Measurements from ENCODE around the gene COQ10A.
"Not testable (repeated sequence)": the region's sequence is repeated elsewhere in the genome, so short reads cannot be mapped to it uniquely, and the experiment has no call there.

The COQ10A gene

DNA sequence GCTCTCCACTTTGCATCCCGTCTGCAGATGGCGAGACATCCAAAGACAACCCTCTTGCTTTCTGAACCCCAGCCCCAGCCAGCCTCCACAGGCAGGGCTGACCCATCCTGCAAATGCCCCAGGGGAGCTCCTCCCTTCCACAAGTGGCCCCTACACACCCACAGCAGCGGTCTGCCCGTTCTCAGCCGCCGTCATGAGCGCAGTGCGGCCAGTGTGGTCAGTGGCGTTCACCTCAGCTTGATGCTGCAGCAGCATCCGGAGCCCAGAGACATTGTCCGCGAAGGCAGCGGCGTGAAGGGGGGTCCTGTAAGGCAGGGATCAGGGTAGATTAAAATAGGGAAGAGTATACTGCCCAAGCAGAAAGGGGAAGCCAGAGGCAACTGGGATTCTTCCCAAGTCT, 22.2 kb upstream of the COQ10A start:
- no peak for DNase-seq

DNA sequence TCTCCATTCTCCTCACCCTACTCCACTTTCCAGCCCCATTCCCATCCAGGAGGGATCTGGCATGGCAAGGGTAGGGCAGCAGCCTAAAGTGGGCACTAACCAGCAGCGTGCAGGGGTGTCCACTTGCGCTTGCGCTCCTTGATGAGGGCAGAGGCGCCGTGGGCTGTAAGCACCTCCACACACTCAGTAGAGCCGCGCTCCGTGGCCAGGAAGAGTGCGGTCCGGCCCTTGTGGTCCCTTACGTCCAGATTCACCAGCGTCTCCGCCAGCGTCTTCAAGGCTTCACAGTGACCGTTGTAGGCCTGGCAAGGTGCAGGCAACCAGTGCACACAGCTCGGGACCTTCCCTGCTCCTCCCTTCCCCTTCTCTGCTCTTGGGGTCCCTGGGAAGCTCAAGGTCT, 18.8 kb upstream of the COQ10A start:
- DNase-seq = no peak

DNA sequence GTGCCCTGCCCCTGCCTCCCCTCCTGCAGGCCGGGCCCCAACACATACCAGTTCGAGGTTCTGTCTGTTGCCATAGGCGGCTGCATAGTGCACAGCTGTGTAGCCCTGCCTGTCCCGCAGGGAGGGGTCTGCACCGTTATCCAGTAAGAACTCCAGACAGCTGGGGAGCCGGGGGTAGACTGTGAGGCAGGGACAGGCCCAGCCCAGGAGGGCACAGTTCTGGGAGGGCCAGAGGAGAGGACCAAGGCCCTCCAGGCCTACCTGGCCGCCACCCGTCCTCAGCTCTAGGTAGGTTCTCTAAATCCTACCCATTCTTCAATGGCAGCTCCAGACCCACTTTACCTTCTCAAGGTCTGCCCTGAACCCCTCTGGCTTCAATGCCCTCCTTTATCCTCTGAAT, 18.0 kb upstream of the COQ10A start:
- DNase-seq = no peak

DNA sequence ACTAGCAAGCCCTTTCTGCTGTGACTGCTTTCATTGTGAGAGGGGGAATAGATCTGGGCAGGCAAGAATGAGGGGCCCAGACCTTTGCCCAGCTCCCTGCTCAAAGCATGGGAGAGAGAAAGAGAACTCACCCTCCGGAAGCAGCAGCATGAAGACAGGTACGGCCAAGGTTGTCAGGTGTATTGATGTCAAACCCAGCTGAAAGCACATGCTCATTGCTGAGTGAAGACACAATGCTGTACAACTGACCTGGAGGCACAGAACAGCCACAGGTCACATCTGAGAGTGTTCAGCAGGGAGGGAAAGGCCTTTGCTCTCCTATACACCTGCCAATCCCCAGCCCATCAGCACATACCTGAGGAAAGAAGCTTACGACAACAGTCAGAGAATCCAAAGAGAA, 14.1 kb upstream of the COQ10A start:
- no peak for DNase-seq

DNA sequence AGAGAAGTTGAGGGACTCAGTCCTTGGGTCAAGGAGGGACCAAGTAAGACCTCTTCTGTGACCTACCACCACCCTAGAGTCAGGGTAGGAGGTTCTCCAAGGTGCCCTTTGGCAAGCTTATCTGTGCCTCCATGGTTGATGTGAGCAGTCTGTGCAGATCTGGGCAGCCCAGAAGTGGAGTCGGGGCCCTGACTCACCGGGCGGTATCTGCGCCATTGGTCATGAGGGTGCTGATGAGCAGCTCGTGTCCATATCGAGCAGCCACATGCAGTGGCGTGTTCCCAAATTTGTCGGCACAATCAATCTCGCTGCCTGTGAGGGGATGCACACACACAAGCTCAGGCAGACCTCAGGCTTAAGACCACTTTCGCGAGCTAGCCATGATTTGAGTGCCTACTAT, 13.7 kb upstream of the COQ10A start:
- no peak for DNase-seq

DNA sequence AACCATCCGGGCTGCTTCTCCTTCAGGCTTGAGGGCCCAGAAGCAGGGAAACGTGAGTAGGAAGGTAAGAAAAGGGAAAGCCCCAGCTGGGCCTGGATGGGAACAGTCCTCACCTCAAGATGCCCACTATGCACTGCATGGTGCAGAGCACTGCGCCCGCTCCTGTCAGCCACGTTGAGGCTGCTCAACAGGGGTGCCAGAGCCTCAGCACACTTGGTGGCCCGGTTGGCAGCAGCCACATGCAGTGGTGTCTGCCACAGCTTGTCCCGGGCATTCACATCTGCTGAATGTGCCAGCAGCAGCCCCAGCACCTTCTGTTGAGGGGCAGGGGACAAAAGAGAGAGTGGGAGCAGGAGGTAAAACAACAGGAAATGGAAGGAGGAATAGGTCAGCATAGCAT, 11.1 kb upstream of the COQ10A start:
- no peak for DNase-seq

DNA sequence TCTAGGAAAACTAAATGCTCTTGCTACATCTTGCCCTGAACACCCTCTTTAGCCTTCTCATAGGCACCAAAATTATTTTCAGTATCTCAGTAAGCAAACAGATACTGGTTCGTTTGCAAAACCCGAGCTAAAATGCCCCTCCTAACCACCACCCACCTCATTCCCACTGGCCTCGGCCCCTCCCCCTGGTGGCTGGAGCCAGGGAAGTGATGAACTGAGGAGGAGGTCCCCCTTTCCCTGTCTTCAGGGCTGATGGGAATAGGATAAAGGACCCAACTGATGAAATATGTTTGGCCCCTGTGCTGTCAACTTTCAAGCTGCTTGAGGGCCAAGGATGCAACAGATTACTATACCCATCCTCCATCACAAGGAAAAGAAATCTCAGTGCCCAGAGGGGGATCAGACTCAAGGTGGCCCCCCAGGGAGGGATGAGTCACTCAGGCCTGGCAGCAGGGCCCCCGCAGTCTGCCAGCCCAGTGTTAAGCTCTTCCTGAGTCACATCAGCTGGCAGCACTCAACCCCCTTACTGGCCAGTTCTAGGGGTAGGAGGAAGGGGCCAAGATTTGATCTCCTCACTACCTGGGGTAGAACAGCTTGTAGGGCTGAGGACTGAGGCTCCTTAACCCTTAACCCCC, 10.3 kb upstream of the COQ10A start:
- DNase-seq = no peak

DNA sequence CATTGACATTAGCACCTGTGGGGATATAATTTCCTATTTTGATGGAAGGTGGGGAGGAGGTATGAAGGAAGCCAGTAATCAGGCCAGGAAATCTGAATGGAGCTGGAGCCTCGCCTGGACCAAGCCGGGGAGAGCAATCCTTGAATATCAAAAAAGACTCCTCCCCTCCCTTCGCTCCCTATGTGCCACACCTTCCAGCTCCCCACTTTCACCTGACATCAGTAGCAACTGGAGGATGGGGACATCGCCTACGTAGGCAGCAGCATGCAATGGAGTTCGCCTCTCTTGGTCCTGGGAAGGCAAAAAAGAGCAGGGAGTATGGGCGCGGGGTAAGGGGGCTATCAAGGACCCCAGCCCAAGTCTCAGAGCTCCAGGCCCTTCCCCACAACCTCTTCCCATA, 9.7 kb upstream of the COQ10A start:
- no peak for DNase-seq

DNA sequence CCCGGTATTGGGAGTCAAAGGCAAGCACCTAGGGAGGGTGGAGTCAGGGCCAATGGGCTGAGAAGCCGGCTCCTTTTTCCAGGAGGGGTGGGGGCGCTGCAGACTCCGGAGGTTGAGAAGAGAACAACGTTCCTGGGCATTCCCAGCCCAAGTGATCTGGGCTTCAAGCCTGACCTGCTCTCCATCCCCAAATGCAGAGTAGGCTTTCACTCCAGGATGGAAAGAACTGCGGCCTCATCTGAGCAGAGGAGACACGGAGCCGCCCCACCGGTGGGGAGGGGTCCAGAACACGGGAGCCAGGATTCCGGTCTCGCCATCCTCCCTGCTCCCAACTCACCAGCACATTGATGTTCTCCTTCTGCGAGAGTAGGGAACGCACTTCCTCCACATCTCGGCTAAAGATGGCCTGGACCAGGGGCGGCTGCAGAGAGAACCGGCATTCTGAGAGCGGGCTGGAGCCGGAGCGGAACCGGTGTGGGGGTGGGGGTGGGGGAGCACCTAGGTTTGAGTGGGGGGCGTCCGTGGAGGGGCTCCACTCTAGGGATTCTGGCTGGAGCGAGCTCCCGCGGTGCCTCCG, 9.2 kb upstream of the COQ10A start:
- DNase-seq = peak; percentile 54

DNA sequence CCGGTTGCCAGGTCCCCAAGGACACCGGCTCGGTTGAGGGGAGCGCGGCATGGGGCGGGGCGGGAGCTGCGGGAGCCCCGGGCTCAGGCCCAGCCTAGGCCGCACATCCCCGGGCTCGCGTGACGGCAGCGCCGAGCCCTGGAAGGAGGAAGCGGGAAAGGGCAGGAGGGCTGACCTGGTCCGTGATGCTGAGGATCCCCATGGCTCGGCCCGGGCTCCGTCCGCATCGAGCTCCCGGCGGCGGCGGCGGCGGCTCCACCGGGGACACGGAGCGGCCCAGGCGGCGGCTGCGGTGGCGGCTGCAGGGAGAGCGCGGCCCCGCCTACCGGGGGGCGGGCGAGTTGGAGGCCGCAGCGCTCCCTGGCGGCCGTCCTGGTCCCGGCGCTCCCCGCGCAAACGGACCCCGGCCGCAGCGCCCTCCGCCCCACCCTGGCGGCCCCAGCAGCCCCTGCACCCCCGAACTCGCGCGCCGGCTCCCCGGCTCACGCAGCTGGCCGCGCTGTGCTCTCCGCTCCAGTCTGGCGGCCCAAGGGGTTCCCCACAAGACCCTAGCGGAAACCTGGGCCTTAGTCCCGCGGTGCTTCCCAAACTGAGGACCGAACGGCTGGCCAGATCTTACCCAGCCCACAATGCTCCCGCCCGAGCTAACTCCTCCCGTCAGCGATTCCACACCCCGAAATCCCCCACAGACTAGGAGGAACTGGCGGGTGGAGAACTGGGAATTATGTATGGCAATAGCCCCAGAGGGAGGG, 8.5 kb upstream of the COQ10A start, which contains the start of gene ANKRD52:
ANKRD52 (minus strand) TSS at position 317 of the 752 bp plus-strand sequence; CDS start at position 202, 115 bp downstream.
- peak; percentile 87 for DNase-seq

DNA sequence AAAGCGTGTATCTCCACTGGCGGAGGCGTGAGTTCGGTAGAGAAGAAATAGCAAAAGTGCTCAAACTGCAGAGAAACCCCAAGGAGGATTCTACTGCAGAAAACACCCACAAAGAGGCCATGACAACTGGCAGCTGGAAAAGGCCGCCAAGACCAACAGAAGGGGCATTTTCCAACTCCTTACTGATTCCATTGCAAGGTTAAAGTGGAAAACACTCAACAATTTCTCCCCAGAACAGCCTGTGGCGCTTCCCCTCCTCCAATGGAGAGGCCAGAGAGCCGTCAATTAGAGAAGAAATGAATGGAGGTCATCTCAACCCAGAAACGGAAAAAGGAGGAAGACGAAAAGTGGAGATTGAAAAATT, 7.9 kb upstream of the COQ10A start:
- DNase-seq = no peak

DNA sequence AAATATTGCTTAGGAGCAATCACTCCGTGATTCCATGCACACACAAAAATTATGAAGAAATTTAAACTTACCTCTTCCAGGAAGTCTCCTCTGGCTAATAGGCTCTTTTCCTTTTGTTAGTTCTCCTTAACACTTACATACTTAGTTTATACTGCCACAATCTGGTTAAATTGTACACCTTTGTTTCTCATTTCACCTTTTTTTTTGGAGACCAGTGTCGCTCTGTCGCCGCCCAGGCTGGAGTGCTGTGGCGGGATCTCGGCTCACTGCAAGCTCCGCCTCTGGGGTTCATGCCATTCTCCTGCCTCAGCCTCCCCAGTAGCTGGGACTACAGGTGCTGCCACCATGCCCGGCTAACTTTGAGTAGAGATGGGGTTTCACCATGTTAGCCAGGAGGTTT, 6.4 kb upstream of the COQ10A start:
- no peak for DNase-seq

DNA sequence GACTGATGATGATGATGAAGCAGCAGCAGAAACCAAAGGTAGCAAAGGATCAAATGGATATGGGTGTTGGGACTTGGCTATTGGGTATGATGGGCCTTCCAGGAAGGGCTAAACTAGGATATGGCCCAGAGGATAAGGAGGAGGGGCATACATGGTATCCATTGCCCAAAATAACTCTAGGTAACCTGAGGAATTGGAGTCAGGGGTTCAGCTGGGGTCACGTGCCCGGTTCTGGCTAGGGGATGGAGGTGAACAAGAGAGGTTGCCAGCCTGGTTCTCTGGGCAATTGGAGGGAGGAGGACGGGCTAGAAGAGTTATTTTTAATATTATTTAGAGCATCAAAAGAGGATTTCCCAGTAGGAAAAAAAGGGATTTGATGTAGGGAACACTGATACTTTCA, 5.8 kb upstream of the COQ10A start:
- no peak for DNase-seq

DNA sequence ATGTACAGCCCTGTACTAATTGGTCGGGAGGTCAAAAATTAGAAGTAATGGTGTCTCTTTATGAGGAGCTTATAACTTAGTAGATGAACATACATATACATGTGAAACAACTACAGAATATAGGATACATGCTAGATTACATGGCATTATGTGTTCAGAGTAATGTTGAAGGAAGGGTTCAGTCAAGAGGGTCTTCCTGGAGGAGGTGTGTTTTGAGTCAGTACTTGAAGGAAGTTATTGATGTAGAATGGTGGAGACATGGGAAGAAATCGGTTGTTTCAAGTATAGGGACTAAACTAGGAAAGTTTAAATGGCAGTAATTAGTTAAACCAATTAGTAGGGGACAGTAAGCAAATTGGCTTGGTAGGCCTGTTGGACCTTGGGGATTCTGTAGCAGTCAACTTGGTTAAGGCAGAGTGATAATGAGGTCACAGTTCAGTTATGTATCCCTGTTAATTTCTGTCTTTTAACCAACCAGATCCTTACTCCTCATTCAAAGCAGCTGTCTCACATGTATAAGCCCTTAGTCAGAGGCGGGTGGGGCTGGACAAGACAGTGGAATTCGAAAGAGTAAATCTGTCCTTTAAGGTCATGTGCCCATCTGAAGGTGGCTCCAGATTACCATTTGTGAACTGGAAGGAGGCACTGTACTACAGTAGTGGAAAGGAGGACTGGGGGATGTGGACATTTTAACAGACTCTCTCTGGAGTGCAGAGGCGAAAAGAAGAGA, 5.1 kb upstream of the COQ10A start:
- no peak for DNase-seq

DNA sequence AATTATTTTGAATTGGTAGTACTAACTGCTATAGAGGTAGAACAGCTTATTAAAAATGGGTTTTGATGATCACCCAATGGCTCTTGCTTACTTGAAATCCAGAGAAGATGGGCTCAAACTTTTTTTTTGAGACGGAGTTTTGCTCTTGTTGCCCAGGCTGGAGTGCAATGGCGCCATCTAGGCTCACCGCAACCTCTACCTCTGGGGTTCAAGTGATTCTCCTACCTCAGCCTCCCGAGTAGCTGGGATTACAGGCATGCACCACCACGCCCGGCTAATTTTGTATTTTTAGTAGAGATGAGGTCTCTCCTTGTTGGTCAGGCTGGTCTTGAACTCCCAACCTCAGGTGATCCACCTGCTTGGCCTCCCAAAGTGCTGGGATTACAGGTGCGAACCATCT, 3.8 kb upstream of the COQ10A start:
- peak; percentile 18 for DNase-seq

DNA sequence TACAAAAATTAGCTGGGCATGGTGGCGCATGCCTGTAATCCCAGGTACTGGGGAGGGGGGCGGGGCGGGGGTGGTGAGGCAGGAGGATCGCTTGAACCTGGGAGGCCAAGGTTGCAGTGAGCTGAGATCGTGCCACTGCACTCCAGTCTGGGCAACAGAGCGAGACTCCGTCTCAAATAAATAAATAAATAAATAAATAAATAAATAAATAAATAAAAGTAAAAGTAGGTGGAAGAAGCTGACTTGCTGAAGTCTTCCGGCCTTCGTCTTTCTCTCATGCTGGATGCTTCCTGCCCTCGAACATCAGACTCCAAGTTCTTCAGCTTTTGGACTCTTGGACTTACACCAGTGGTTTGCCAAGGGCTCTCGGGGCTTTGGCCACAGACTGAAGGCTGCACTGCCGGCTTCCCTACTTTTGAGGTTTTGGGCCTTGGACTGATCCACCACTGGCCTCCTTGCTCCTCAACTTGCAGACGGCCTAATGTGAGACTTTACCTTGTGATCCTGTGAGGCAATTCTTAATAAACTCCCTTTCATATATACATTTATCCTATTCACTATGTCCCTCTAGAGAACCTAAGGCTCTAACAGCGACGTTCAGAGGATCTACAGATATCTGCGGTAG, 562 bp upstream of the COQ10A start:
- not testable (repeated sequence) for DNase-seq

DNA sequence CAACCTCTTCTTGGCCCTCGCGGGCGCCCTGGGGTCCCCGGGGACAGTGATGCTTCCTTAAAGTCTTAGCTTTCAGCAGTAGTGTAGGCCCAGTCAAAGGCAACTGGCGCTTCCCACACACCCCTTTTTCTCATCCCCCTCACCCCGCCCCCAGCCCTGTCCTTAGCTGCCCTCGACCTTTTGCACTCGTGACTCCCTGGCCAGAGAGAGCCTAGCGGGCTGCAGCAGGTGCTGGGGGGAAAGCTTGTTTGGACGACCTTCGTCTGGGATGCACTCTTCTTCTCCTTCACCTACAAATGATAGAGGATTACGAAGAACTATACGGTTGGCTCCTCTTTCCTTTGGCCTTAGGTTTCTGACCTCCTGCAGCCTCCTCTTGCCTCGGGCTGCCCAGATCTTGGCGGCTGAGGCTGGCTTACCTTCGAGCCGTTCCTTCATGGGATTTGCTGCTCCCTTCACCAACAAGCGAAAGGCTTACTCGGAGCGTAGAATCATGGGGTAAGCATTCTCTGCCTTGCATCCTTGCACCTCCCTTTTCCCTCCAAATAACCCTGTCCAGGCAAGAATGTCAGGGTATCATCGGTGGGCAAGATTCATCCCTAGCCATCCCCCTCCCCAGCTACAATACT, 815 bp downstream of the COQ10A start:
- DNase-seq = peak; percentile 49

DNA sequence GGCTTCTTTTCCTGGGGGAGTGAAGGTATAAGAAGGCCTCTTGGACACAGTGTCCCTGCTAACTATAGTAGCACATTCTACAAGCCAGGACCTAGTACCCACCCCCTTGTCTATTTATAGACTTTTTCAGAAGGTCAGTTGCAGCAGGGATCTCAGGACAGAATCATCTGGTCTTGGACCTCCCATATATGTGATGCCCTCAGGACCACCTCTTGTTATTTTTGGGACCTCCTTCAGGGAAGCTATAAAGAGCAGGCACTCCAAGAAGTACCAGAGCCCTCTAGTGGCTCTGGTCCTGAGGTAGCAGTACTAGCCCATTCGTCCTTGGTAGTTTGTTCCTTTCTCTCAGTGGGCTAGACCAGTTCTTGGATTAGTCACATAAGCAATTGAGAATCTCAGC, 4.3 kb downstream of the COQ10A start:
- DNase-seq = peak; percentile 27

DNA sequence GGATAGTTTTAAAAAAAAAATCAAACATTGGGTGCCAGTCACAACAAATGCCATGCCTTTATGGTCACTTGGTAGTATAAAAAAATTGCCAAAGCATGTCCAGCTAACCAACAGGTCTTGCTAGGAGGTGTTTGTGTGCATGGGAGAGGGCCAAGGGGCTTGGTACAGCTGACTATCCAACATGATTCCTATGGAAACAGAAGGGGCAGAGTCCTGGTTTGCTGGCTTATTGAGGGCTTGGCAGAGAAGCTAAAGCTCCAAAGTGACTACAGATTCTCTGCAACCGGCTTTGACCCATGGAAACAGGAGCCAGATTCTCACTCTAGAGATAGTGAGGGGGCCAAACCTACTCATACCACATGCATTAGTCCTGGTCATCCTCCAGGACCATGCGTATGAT, 5.7 kb downstream of the COQ10A start:
- not testable (repeated sequence) for DNase-seq

DNA sequence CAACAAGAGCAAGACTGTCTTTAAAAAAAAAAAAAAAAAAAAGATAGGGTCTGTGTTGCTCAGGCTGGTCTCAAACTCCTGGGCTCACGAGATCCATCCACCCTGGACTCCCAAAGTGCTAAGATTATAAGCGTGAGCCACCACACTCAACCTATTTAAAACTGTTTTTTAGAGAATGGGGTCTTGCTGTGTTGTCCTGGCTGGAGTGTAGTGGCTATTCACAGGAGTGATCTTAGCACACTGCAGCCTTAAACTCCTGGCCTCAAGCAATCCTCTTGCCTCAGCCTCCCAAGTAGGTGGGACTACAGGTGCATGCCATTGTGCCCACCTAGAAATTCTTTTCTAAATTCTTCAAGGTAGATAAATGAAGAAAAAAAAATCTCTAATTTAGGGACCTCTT, 7.6 kb downstream of the COQ10A start:
- no peak for DNase-seq

DNA sequence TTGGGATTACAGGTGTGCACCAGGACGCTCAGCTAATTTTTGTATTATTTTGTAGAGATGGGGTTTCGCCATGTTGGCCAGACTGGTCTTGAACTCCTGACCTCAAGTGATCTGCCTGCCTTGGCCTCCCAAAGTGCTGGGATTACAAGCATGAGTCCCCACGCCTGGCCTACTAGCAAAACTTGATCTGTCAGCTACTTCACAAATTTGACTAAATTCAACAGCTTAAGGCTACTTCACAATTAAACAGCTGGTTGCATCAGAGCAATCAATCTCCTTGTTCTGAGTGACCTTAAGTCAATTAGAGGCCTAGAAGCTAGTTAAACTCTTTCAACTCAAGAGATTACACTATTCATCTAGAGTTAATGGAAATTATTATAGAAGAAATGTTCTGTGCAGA, 12.2 kb downstream of the COQ10A start:
- no peak for DNase-seq

DNA sequence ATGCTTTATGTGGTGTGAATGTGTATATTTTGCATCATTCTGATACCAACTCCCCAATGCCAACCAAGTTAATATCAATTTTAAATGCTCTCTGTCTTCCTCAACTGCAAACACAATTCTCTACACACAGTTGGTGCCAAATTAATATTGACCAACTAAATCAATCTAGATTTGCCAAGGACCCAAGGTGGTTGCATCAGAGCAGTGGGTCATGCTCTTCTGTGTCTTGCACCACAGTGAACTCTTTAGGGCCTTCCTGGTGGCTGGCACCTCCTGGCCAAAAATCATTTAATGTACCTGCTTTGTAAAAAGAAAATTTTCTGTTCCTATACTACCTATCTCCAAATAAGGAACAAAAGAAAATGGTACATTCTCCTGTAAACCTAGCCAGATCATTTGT, 14.1 kb downstream of the COQ10A start:
- no peak for DNase-seq

DNA sequence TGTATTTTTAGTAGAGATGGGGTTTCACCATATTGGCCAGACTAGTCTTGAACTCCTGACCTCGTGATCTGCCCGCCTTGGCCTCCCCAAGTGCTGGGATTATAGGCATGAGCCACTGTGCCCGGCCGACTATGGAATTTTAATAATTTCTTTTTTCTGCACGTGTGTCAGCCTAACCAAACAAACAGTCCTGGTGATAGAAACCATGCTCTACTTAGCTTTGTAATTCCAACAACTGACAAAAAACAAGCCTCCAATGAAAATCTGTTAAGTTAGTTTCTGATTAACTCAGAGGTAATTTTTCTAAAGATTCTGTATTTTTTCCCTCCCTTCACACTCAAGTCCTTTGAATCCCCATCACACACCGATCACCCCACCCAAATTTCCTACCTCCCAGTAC, 15.3 kb downstream of the COQ10A start:
- no peak for DNase-seq

Data from DMS53 (cell line).